ENCODE measurements around the gene C2orf81. TPM values are rescaled to one million over a fixed set of nuclear protein-coding genes. Genes with fewer than 3 reads are reported as not detected.

C2orf81 gene
- total RNA-seq, 1 experiment from 2014 or later: 2.9 TPM

GRCh38 chr2:74440378-74441169 is 19.2 kb upstream of the C2orf81 start (continued):
- TF ChIP-seq ZNF317 (CRISPR knock-in tag; IDR thresholded peaks at IDR 0.05; ENCODE audit: borderline replicate concordance, low read depth) (no peak; the same call in 1 of the 2 replicates), STAT6 (CRISPR knock-in tag; conservative IDR thresholded peaks at IDR 0.05; ENCODE audit: low read depth) (no peak), TEAD4 (CRISPR knock-in tag; IDR thresholded peaks at IDR 0.05) (no peak), HMGXB4 (CRISPR knock-in tag; IDR thresholded peaks at IDR 0.05) (peak; percentile 31), GRHL2 (CRISPR knock-in tag; IDR thresholded peaks at IDR 0.05; ENCODE audit: insufficient replicate concordance, severe bottlenecking) (no peak), NR2C2 (CRISPR knock-in tag; IDR thresholded peaks at IDR 0.05) (no peak; the same call in 1 of the 2 replicates), MLX (CRISPR knock-in tag; IDR thresholded peaks at IDR 0.05) (no peak), ERG (CRISPR knock-in tag; IDR thresholded peaks at IDR 0.05) (no peak), CREM (CRISPR knock-in tag; IDR thresholded peaks at IDR 0.05) (no peak), ATF3 (CRISPR knock-in tag; conservative IDR thresholded peaks at IDR 0.05) (no peak), ZNF396 (CRISPR knock-in tag; IDR thresholded peaks at IDR 0.05; ENCODE audit: borderline replicate concordance) (no peak), SOX15 (CRISPR knock-in tag; IDR thresholded peaks at IDR 0.05) (no peak), NFE2L1 (CRISPR knock-in tag; IDR thresholded peaks at IDR 0.05) (no peak), ZNF263 (CRISPR knock-in tag; IDR thresholded peaks at IDR 0.05; ENCODE audit: low read depth) (no peak), CTCF (IDR thresholded peaks at IDR 0.05) (no peak), AR (CRISPR knock-in tag; IDR thresholded peaks at IDR 0.05) (no peak), ZNF512 (CRISPR knock-in tag; IDR thresholded peaks at IDR 0.05; ENCODE audit: borderline replicate concordance) (no peak), AFF4 (CRISPR knock-in tag; IDR thresholded peaks at IDR 0.05; ENCODE audit: borderline replicate concordance) (no peak; the same call in 1 of the 2 replicates), SMAD3 (CRISPR knock-in tag; IDR thresholded peaks at IDR 0.05; ENCODE audit: borderline replicate concordance) (no peak), GABPB1 (CRISPR knock-in tag; IDR thresholded peaks at IDR 0.05) (peak; percentile 72)

All from WTC11 (cell line).